ENCODE measurements around the gene TBC1D8.

Gene TBC1D8

GRCh38 chr2:101133492-101134100, 17.6 kb downstream of the TBC1D8 start:
- DNase-seq = no peak

- no peak for DNase-seq
Measured at GRCh38 chr2:101132202-101132601, 19.0 kb downstream of the TBC1D8 start.

- DNase-seq = no peak
Measured at GRCh38 chr2:101130081-101130480, 21.1 kb downstream of the TBC1D8 start.

- DNase-seq = no peak
Measured at GRCh38 chr2:101127319-101128056, 23.7 kb downstream of the TBC1D8 start.

GRCh38 chr2:101125808-101126207, 25.4 kb downstream of the TBC1D8 start:
- no peak for DNase-seq

GRCh38 chr2:101125374-101125773, 25.8 kb downstream of the TBC1D8 start:
- DNase-seq = no peak

GRCh38 chr2:101124643-101125366, 26.4 kb downstream of the TBC1D8 start:
- DNase-seq = no peak

- DNase-seq = no peak
Measured at GRCh38 chr2:101123795-101124471, 27.2 kb downstream of the TBC1D8 start.

GRCh38 chr2:101121174-101121573, 30.0 kb downstream of the TBC1D8 start:
- DNase-seq = no peak

GRCh38 chr2:101120124-101120996, 30.8 kb downstream of the TBC1D8 start:
- DNase-seq = no peak

- no peak for DNase-seq
Measured at GRCh38 chr2:101119431-101119830, 31.8 kb downstream of the TBC1D8 start.

- no peak for DNase-seq
Measured at GRCh38 chr2:101116841-101117552, 34.2 kb downstream of the TBC1D8 start.

- no peak for DNase-seq
Measured at GRCh38 chr2:101116348-101116747, 34.8 kb downstream of the TBC1D8 start.

GRCh38 chr2:101115664-101116063, 35.5 kb downstream of the TBC1D8 start:
- DNase-seq = no peak

GRCh38 chr2:101114815-101115214, 36.4 kb downstream of the TBC1D8 start:
- DNase-seq = no peak

GRCh38 chr2:101114268-101114783, 36.9 kb downstream of the TBC1D8 start:
- DNase-seq = no peak

GRCh38 chr2:101113441-101114267, 37.5 kb downstream of the TBC1D8 start:
- DNase-seq = no peak

GRCh38 chr2:101112772-101113157, 38.4 kb downstream of the TBC1D8 start:
- DNase-seq = no peak

GRCh38 chr2:101111917-101112771, 39.0 kb downstream of the TBC1D8 start:
- DNase-seq = no peak

All from activated naive CD4-positive, alpha-beta T cell treated with anti-CD3 and anti-CD28 coated beads, Interleukin-2, amount 50 U/mL, for 16 hours (primary cell).